Activated CD4-positive, alpha-beta T cell treated with anti-CD3 and anti-CD28 coated beads, Interleukin-2, amount 50 U/mL, for 48 hours (primary cell): ENCODE data around the gene LTBR.

Experiments
- DNase-seq, 2 experiments: peaks; one replicate each; pipeline ENCODE4 v3.0.0-alpha.2; 2020

Gene LTBR

GRCh38 chr12:6346942-6347341 is 37.0 kb upstream of the LTBR start:
- no peak for DNase-seq

- no peak for DNase-seq
These were observed 36.3 kb upstream of the LTBR start for GRCh38 chr12:6347367-6348338.

DNA sequence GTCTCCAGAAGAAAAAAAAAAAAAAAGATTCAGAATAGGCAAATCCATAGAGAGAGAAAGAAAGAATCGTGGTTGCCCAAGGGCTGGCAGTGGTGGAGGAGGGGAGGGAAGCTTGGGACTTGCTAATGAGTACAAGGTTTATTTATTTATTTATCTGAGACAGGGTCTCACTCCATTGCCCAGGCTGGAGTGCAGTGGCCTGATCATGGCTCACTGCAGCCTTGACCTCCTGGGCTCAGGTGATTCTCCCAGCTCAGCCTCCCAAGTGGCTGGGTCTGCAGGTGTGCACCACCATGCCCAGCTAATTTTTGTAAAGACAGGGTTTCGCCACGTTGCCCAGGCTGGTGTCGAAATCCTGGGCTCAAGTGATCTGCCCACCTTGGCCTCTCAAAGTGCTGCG is 32.3 kb upstream of the LTBR start:
- DNase-seq = no peak

DNA sequence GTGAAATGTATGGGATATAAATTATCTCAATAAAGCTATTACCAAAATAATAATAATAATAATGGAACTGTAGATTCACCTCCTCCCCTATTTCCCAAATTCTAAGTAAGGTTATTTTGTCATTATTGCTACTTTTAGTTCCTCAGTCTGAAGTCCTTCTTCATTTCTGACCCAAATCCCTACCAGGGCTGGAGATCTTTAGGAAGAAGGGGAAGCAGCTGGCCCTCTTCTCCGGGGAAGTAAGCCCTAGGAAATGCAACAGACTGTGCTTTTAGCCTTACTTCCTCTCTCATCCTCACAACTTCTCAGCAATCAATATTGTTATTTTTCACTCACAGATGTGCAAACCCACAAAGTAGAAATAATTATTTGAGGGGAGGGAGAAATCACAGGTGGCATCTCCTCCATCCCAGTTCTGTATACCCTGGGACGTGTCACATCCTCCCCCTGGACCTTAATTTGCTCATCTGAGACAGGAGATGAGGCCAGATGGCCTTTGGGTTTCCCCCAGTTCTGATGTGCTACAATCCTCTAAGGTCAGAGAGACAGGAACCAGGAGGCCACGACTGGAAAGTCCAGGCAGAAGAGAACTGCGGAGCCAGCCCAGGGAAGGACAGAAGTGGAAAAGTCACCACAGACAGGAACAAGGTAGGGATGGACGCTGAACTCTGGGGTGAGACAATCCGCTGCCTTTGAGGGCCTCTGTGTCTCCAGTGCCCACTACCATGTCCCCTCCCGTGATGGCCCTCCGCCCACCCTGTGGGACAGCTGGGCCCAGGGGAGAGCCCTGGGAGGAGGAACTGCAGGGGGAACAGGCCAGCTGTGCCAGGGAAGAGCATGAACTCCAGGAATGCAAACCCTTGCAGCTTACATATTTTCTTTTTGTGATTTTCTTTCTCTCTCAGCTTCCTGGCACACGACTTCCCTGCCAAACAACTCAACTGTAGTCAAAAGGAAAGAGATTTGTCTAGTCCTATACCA is 31.5 kb upstream of the LTBR start:
- DNase-seq = no peak

DNA sequence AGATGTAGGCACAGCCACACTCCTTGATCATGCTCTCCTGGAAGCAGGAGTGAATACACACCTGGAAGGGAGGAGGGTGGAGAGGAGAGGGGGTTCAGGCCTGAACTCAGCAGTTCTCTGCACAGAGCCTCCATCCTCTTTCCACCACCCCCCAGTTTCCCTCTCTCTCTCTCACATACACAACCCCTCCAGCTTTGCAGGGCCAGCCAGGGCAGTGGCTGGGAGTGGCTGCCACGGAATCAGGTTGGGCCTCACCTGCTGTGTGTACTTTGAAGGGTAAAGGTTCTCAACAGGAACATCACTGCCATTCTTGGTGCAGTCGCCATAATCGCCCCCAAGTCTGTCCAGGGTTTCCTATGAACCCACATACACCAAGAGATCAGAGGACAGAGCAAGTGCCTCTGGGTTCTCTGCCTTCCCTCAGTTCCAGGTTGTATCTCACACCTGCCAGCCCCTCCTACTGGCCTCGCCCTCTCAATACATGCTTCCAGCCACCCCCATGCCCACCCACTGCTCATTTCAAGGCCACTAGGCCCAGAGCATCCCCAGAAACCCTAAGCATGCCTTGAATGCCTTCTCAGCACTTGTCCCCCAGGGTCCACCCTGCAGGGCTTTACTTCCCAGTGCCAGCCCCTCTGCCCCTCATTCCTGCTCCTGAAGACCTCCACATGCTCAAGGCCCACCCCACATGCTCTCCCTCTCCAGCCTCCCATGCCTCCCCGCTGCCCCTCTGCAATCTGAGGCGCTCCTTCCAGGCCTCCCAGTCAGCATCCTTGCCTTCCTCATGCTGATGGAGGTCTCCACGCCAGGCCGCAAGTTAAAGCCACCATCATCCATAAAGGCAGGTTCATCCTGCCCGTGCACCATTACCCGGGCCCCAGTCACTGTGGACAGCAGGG is 29.2 kb upstream of the LTBR start:
- no peak for DNase-seq

DNA sequence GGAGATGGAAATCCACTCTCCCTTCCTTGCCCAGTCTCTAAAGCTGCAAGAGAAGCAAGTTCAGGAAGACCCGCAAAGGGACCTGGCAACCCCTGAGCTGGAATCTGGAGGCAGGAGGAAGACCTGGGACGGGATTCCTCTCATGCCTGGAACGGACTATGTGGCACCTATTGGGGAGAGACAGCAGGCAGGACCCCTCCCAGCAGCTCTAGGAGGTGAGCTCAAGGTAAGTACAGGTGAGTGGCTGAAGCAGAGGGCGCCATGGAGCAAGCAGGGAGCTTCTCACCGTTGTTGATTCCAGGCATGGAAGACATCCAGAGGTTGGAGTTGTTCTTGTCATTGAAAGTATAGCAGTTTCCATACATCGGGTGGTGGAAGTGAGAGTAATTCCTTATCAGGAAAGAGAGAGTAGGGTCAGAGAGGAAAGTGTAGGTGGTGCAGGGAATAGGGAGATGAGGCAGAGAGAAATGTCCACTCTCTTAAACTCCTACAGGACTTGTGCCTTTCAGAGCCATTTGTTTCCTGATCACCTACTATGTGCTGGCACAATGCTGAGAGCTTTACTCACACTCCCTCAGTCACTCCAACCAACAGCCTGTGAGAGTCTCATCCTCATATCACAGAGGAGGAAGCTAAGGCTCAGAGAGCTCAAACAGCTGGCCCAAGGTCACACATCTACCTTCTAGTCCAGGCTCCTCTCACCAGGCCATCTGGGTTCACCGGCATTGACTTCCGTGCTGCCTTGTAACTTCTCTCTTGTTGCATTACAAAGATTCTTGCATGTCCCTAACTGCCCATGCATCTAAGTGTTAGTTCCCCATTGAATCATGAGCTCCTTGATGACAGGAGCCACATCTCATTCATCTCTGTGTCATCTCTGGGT is 28.2 kb upstream of the LTBR start:
- DNase-seq = no peak

DNA sequence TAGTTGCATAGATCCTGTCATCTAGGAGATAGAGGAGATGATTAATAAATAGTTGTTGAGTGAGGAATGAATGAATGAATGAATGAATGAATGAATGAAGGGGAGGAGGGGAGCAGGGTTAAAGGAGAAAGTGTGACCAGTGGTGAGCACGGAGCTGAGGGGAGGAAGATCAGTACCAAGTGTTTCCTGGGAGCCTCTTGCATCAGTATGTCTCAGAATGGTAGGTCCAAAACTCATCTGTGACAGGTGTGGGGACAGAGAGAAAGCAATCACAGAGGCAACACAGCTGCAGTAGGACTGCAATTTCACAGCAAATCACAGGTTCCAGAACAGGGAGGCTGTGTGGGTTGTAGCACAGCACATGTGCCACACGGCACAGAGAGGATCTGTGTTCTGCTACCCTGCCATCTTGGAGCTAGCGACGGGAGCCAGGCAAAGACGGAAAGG is 27.6 kb upstream of the LTBR start:
- DNase-seq = no peak

GRCh38 chr12:6358881-6359280 is 25.1 kb upstream of the LTBR start:
- DNase-seq = no peak

- no peak for DNase-seq
These were observed 23.8 kb upstream of the LTBR start for GRCh38 chr12:6360080-6360571.

DNA sequence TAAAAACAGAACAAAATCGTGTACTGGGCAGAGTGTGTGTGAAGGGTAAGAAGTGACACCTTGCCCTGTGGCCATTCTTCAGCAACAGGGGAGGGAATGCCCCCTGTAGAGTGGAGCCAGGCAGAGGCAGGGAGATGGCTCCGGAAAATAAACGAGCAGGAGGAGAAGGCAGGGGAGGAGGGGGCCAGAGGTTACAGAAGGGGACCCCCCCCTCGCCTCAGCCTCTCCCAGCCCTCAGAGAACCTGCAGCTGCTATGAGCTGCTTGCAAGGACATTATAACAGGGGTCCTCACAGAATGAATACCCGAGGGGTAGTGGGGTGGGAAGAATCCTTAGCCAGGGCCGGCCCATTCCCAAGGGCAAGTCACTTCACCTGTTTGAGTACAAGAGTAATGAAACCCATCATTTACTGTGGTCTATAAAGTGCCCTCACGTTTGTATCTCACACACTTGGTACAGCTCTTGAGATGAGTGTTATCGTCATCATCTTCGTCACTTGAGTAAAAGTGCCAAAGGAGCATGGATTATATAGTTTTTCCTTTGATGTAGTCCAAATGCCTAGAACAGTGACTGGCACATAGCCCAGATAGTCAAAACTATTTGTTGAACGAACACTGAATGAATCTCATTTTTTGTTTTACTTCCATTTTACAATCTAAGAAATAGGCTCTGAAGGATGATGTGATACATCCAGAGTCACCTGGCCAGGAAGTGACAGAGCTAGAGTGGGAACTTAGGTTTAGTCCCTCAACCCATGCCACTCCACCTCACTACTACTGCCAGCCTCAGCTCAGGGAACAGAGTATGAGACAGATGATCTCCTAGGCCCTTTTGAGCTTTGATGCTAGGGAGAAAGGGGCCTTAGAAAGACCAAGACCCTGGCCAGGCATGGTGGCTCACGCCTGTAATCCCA is 23.1 kb upstream of the LTBR start:
- no peak for DNase-seq

DNA sequence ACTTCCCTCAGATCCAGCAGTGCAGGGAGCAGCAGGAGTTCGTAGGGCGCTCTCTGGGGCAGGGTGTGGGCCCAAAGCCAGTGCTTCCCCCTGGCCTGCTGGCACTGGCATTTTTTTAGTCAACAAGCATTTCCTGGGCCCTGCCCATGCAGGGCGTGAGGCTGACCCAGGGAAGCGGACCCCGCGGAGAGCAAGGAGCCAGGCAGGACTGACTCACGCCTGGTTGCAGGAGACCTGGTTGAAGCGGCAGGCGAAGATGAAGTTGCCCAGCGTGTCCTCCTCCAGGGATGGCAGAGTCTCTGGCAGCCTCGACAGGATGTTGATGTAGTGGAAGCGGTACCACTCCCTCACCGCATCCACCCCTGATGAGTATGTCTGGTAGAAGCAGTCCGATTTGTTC is 22.1 kb upstream of the LTBR start:
- DNase-seq = no peak

DNA sequence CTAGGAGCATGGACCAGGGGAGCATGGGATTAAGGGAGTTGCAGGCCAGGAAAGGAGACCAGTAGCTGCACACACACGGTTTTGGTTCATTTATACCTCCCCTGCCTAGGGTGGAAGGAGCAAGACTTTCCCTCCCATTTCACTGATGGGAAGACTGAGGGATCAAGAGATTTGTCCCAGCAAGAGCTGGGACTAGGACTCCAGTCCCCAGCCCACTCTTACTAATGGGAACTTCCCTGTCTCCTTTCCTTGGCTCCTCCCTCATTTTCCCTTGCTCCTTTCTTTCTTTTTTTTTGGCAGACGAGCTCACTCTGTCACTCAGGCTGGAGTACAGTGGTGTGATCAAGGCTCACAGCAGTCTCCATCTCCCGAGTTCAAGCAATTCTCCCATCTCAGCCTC is 21.6 kb upstream of the LTBR start:
- DNase-seq = no peak

- no peak for DNase-seq
These were observed 21.0 kb upstream of the LTBR start for GRCh38 chr12:6363010-6363329.

DNA sequence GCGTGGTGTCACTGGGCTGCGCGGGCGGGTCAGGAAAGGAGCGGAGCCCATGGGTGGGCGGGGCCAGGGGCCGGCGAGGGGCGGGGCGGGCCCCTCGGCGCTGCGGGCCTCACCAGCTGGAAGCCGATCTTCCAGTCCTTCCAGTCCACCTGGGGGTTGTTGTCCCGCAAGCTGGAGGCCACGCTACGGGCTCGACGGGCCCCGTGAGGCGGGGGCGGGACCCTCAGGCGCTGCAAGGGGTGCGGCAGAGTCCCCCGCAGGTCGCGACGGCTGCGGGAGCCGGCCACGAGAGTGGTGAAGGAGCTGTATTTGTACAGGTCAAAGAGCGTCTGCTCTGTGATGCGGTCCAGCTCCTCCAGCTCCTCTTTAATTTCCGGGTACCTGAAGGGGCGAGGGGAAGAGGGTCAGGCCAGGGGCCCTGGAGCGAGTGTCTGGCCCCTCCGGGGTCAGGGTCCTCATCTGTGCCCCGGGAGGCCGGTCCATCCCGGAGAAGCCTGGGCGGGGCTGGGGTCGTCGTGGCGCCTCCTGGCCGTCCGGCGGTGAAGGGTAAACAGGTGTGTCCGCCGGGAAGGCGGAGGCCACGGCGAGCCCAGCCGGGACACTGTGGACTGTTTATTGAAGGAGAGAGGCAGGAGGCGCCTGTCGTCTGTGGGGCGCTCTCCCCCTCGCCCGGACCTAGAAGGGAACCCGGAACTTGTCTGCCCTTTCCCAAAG is 20.5 kb upstream of the LTBR start:
- DNase-seq = peak; percentile 74 to 76

GRCh38 chr12:6364044-6364374 is 20.0 kb upstream of the LTBR start:
- no peak for DNase-seq

DNA sequence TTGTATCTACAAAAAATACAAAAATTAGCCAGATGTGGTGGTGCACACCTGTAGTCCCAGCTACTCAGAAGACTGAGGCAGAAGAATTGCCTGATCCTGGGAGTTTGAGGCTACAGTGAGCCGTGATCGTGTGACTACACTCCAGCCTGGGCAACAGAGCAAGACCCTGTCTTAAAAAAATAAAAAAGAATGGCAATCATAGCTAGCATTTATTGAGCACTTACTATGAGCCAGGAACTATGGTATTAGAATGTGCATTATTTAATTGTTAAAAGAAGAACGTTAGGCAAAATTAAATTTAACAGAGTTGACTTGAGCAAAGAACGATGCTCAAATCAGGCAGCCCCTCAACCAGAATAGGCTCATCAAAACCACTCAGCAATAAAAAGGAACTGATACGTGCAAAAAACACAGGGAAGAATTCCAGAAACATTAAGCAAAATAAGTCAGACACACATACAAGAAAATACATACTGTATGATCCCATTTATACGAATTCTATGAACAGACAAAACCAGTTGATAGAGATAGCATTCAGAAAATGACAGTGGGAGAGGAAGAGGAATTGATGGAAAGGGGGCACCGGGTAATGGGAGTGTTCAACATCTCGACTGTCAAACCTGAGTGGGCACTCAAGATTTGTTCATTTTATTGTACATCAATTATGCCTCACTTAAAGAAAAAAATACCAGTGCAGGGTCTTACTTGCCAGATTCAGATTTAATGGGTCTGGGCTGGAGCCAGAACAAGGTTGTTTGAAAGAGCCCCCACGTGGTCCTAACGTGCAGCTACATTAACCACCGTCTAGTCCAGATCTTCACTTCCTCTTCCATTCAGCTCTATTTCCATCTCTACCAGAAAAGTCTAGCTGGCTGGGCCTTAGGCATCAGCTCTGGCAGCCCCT is 16.6 kb upstream of the LTBR start:
- peak in 1 of 2 experiments; percentile 38 for DNase-seq

- peak in 1 of 2 experiments; percentile 34 for DNase-seq
These were observed 15.7 kb upstream of the LTBR start for GRCh38 chr12:6367969-6368892.
